GM21367 (cell line): ENCODE measurements around the gene HDGF.

Source experiments
- ATAC-seq: cut with Tn5 transposase; IDR thresholded peaks from one replicate; pipeline ENCODE4 v1.9.1; 2021; ENCODE audit not compliant: unreplicated experiment

HDGF gene

GRCh38 chr1:156700736-156701531 is 50.5 kb downstream of the HDGF start:
- no peak for ATAC-seq

- ATAC-seq, result no peak
These were observed 52.5 kb downstream of the HDGF start for GRCh38 chr1:156698995-156699394.

- ATAC-seq, result no peak
These were observed 54.0 kb downstream of the HDGF start for GRCh38 chr1:156697481-156697880.

- ATAC-seq, result no peak
These were observed 54.7 kb downstream of the HDGF start for GRCh38 chr1:156696755-156697154.

DNA sequence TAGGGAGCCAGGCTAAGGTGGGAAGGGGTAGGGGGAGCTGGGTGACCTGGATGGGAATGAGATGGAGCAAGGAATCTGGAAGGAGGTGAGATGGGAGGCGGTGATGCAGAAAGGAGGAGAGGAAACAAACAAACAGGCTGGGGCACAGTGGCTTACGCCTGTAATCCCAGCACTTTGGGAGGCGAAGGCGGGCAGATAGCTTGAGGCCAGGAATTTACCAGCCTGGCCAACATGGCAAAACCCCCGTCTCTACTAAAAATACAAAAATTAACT is 56.8 kb downstream of the HDGF start:
- no peak for ATAC-seq

DNA sequence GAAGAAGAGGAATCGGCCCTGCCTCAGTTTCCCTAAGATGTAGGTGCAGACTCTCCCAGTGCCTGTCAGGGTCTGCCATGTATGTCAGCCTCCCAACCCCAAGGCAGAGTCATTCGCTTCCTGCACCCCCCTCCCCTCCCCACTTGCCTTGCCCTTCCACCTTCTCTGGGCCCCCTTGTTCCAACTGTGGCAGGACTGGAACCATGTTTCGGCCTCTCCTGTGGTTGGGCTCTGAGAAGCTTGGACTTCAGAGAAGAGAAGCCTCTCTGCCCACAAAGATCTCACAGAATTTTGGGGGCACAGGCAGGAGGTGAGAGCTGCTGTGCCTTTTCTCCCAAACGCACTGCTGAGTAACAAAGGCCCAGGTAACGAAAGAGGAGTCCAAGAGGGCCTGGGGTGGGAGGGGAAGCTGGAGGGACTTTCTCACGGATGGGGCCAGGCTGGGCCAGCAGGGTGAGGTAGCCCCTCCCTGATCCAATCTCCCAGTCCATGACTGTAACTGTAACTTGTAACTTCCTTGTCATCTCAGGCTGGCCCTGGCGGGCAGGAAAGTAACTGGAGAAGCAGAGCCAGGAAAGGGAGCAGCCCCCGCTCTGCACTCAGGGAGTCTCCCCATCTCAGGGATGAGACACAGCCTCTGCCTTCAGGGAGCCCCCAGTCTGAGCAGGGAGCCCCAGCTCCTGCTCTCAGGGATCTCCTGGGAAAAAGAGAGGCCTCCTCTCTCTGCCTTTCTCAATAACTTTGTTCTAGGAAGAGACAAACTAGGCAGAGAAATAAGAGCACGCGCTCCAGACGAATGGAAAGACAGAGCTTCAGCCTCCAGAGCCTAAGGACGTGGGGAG is 57.4 kb downstream of the HDGF start:
- no peak for ATAC-seq

DNA sequence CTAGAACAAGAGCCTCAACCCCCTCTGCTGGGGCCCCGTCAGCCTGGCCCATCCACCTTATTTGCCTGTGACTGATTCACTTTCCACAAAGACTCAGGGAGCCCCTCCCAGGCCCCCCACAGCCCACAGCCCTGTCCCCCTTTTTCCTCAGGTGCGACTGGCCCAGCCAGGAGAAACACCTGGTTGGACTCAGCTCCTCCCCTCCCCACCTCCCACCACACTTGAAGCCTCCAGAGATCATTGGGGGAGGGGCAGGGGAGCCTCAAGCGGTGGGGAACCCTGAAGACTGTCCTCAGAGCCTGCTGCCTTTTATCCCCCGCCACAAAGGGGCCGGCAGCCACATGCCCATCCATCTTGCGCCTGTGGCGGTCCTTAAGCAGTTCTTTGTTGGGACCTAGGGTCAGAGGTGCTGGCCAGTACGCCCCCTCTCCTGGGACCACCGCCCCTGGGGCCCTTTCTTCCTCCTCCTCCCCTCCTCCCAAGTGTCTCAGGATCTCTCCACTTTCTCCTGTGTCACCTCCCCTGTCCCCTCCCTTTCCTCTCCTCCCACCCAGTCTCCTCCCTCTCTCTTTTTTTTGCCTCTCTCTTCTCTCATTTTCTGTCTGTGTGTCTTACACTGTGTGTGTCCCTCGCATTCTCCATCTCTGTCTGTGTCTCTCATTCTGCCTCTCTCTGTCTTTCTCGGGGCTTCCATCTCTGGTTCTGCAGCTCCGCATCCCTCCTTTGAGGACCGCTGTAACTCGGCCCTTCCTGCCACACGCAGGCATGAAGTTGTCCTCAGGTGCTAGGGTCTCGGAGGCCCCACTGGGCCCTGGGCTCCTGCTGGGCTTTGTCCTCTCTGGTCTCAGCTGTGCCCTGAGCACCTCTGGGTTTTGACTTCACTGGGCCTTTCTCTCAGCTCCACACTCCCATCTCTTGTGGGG is 58.3 kb downstream of the HDGF start:
- no peak for ATAC-seq

GRCh38 chr1:156692441-156692924 is 59.0 kb downstream of the HDGF start:
- ATAC-seq, result no peak
